PC-9 (cell line): Measurements from ENCODE around the gene NSD2. TPM values are rescaled to one million over a fixed set of nuclear protein-coding genes. Genes with fewer than 3 reads are reported as not detected.

Source experiments
- BruUV-seq: library from RNA; stranded (reverse); fragments of 400-500 nt; replicated peaks from 2 replicates; lab custom pipeline; 2021; lab: Mats Ljungman, UMichigan
- CTCF ChIA-PET: fragments of 300-600 bp; sonication (Branson Sonifier 250); formaldehyde crosslinking; loops from one replicate; lab custom pipeline; 2022; ENCODE audit warnings: antibody characterized with exemption; lab: Charles Lee
- POLR2A ChIA-PET: fragments of 300-600 bp; sonication (Branson Sonifier 250); formaldehyde crosslinking; loops from one replicate; lab custom pipeline; 2022; ENCODE audit warnings: antibody characterized with exemption; ENCODE audit not compliant: unreplicated experiment; lab: Charles Lee
- DNase-seq, 2 experiments: peaks; one replicate each; pipeline versions ENCODE4 v3.0.0 to v3.0.0-alpha.2; 2015 to 2022; ENCODE audit warnings: mixed read lengths in 1 of 2
- H2AFZ ChIP-seq: fragments of 200-600 bp; sonication (generic); 2 replicates; pipeline ENCODE4 v1.8.1; 2017; ENCODE audit warnings: antibody characterized with exemption
- H3F3A ChIP-seq: fragments of 200-600 bp; sonication (generic); 2 replicates; pipeline ENCODE4 v1.8.1; 2017; ENCODE audit warnings: antibody characterized with exemption, mild to moderate bottlenecking, low read depth; ENCODE audit not compliant: insufficient read depth
- H3K27ac ChIP-seq: fragments of 200-600 bp; sonication (generic); 2 replicates; pipeline ENCODE4 v1.6.1; 2016; ENCODE audit warnings: mixed run types
- H3K27me3 ChIP-seq: fragments of 200-600 bp; sonication (generic); 2 replicates; pipeline ENCODE4 v1.6.1; 2016; ENCODE audit warnings: low read depth, mixed run types; ENCODE audit not compliant: insufficient read depth
- H3K36me3 ChIP-seq: fragments of 200-600 bp; sonication (generic); 2 replicates; pipeline ENCODE4 v1.6.1; 2016; ENCODE audit warnings: low read depth, mixed run types
- H3K4me1 ChIP-seq: fragments of 200-600 bp; sonication (generic); replicated peaks from 2 replicates; pipeline ENCODE4 v1.6.1; 2016; ENCODE audit warnings: mixed run types; ENCODE audit not compliant: insufficient read depth
- H3K4me2 ChIP-seq: fragments of 200-600 bp; sonication (generic); 2 replicates; pipeline ENCODE4 v1.6.1; 2017; ENCODE audit warnings: mixed run types
- H3K4me3 ChIP-seq: fragments of 200-600 bp; sonication (generic); 2 replicates; pipeline ENCODE4 v1.6.1; 2016; ENCODE audit warnings: mixed run types
- H3K79me2 ChIP-seq: fragments of 200-600 bp; sonication (generic); 2 replicates; pipeline ENCODE4 v1.6.1; 2017; ENCODE audit warnings: low read depth, mixed run types
- H3K9me2 ChIP-seq: fragments of 200-600 bp; sonication (generic); 2 replicates; pipeline ENCODE4 v1.8.1; 2017; ENCODE audit warnings: mild to moderate bottlenecking; ENCODE audit not compliant: insufficient read depth
- H3K9me3 ChIP-seq: fragments of 200-600 bp; sonication (generic); 2 replicates; pipeline ENCODE4 v1.8.1; 2016; ENCODE audit warnings: low read depth; ENCODE audit not compliant: insufficient read depth
- H4K20me1 ChIP-seq: fragments of 200-600 bp; sonication (generic); 2 replicates; pipeline ENCODE4 v1.8.1; 2017; ENCODE audit not compliant: insufficient read depth
- EZH2 ChIP-seq: fragments of 200-600 bp; sonication (generic); IDR thresholded peaks from 2 replicates; pipeline ENCODE4 v1.8.0; 2017; ENCODE audit warnings: antibody characterized with exemption, low read depth
- intact Hi-C: fragments of 100-400 bp; cut with micrococcal nuclease; formaldehyde crosslinking; loops from one replicate; pipeline ENCODE4 v1.10.0; 2022; ENCODE audit not compliant: unreplicated experiment
- total RNA-seq: library from RNA; stranded (reverse); gene quantifications from 2 replicates; pipeline ENCODE4 v1.2.3, GENCODE V29; 2021
- TF ChIP-seq, protein P1 (sequence below): fragments of 200-600 bp; sonication (generic); conservative IDR thresholded peaks from 2 replicates; pipeline ENCODE4 v1.6.1; 2017; ENCODE audit warnings: mixed run types, antibody characterized with exemption, mild to moderate bottlenecking, moderate library complexity

NSD2 gene
- total RNA-seq, 1 experiment from 2014 or later: 176 TPM

DNA sequence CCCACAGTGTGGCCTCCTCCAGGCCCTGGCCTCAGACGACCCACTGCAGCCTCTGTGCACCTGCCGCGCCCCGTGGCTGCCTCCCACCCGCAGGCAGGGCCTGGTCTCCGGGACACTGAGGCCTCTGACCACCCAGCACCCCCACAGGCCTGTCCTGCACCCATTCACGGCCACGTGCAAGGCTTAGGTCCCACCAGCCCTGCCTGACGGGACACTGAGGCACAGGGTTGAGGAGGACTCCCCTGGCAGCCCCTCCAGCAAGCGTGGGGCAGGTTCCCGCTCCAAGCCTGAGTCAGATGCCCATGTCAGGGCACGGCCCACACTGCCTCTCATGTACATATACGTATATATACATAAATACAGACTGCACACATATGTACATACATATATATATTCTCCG is 114.1 kb downstream of the NSD2 start:
- DNase-seq: no peak
- Histone ChIP-seq H3K27me3 (no peaks in the 10 kb centered on the region), H3K4me1 (no peaks in the 10 kb centered on the region), H3K9me3 (no peaks in the 10 kb centered on the region), H3F3A (peaks cover 25% of the 10 kb centered on the region; the same call in 1 of the 2 replicates), H3K4me2 (no peak overlapping the region), H2AFZ (no peak overlapping the region), H4K20me1 (peaks cover 18% of the 10 kb centered on the region), H3K36me3 (0 out of 2 replicates have a peak, but pooled peaks cover 21% of the 10 kb centered on the region), H3K9me2 (no peaks in the 10 kb centered on the region), H3K4me3 (no peak overlapping the region), H3K79me2 (no peaks in the 10 kb centered on the region), H3K27ac (no peak overlapping the region)
- POLR2A ChIA-PET: no interaction called here
- intact Hi-C loops: no loop called here
- BruUV-seq: no TSS peak
- no peak for TF ChIP-seq EZH2
- TF ChIP-seq, protein P1, sequence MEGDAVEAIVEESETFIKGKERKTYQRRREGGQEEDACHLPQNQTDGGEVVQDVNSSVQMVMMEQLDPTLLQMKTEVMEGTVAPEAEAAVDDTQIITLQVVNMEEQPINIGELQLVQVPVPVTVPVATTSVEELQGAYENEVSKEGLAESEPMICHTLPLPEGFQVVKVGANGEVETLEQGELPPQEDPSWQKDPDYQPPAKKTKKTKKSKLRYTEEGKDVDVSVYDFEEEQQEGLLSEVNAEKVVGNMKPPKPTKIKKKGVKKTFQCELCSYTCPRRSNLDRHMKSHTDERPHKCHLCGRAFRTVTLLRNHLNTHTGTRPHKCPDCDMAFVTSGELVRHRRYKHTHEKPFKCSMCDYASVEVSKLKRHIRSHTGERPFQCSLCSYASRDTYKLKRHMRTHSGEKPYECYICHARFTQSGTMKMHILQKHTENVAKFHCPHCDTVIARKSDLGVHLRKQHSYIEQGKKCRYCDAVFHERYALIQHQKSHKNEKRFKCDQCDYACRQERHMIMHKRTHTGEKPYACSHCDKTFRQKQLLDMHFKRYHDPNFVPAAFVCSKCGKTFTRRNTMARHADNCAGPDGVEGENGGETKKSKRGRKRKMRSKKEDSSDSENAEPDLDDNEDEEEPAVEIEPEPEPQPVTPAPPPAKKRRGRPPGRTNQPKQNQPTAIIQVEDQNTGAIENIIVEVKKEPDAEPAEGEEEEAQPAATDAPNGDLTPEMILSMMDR: no peak
- CTCF ChIA-PET: no interaction called here

DNA sequence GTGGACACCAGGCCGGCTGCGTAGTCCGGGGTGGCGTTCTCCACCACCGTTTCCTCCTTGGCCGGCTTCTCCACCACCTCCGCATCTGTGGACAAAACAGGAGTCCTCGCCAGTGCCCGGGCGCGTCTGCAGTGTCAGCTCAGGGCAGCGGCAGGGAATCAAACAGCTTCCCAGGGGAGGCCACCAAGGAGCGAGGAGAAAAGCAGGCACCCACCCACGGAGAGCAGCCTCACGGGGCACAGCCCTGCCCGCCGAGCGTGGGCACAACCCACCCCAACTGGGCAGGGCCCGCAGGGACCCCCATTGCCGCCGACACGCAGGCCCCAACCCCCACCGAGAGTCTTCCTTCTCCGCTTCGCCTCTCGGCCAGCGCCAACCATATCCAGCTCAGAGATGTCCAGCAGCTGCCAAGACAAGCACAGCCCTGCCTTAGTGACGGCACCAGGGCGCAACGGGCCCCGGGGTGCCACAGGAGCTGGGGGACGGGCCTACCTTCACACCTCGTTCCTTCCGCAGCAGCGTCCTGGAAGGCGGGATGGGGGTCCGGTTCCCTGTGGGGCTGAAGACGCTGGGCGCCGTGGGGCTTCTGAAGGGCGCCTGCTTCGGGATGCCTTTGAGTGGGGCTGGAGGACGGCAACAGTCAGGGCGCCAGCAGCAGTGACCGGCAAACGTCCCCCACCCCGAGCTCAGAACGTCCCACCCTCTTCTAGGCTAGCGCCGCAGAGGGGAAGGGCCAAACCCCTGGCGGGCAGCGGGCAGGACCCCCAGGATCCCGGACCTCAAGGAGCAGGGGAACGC is 114.8 kb downstream of the NSD2 start:
- no peaks in the 10 kb centered on the region for H3K9me3 ChIP-seq
- no peaks in the 10 kb centered on the region for H3K9me2 ChIP-seq
- no peak for TF ChIP-seq EZH2
- TF ChIP-seq, protein P1: no peak
- ChIA-PET CTCF (no interaction called here), POLR2A (no interaction called here)
- 0 out of 2 replicates have a peak, but pooled peaks cover 19% of the 10 kb centered on the region for H3K36me3 ChIP-seq
- peaks cover 18% of the 10 kb centered on the region; the same call in 1 of the 2 replicates for H3F3A ChIP-seq
- H3K4me2 ChIP-seq: no peak overlapping the region
- no peaks in the 10 kb centered on the region for H3K4me1 ChIP-seq
- H3K4me3 ChIP-seq: no peak overlapping the region
- H3K27me3 ChIP-seq: no peaks in the 10 kb centered on the region
- intact Hi-C loops: no loop called here
- H4K20me1 ChIP-seq: peaks cover 24% of the 10 kb centered on the region
- no peak overlapping the region for H3K27ac ChIP-seq
- BruUV-seq: no TSS peak
- H3K79me2 ChIP-seq: no peaks in the 10 kb centered on the region
- no peak for DNase-seq
- no peak overlapping the region for H2AFZ ChIP-seq

DNA sequence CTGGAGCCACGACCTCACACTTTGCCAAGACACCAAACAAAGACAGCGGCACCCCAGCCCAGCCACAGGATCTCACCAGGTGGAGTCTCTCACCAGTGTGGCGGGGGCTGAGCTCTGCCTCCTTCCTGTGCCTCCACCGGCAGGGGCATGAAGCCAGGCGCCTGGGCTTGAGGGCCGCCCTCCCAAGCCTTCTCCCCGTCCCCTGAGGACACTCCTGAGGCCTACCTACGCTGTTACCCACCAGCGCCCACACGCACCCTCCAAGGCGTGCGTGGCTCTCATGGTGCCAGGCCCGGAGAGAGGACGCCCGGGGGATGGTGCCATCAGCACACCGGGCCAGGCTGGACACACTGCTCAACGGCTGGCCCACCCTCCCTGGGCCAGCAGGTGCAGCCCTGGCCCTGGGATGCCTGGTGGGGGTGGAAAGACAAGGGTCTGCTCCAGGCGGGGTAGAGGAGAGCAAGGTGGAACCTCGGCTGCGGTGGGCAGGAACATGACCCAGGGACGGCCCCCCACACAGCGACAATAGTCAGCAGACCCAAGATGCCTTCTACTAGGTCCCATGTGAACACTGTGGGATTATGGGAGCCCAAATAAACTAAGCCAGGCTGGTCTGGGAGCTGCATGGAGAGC is 115.5 kb downstream of the NSD2 start:
- Histone ChIP-seq H3K27ac (no peak overlapping the region), H3F3A (peaks cover 11% of the 10 kb centered on the region; the same call in 1 of the 2 replicates), H3K79me2 (0 out of 2 replicates have a peak, but pooled peaks cover 2% of the 10 kb centered on the region), H3K9me3 (no peaks in the 10 kb centered on the region), H3K9me2 (no peaks in the 10 kb centered on the region), H3K4me3 (no peak overlapping the region), H4K20me1 (peaks cover 17% of the 10 kb centered on the region), H3K4me2 (no peak overlapping the region), H2AFZ (no peak overlapping the region), H3K27me3 (no peaks in the 10 kb centered on the region), H3K4me1 (no peaks in the 10 kb centered on the region), H3K36me3 (0 out of 2 replicates have a peak, but pooled peaks cover 12% of the 10 kb centered on the region)
- BruUV-seq: no TSS peak
- no peak for DNase-seq
- intact Hi-C loops: no loop called here
- POLR2A ChIA-PET: no interaction called here
- CTCF ChIA-PET: no interaction called here
- no peak for TF ChIP-seq EZH2
- TF ChIP-seq, protein P1: no peak
